ENCODE data around the gene RBL2.

Gene RBL2

GRCh38 chr16:53449816-53450517 lies 15.7 kb downstream of the RBL2 start:
- DNase-seq, result no peak

GRCh38 chr16:53453928-53454327 lies 19.7 kb downstream of the RBL2 start:
- DNase-seq, result peak; percentile 39

GRCh38 chr16:53456625-53457024 lies 22.4 kb downstream of the RBL2 start:
- peak; percentile 83 for DNase-seq

- peak; percentile 93 for DNase-seq
These were observed 23.4 kb downstream of the RBL2 start for GRCh38 chr16:53457670-53458069.

- DNase-seq, result no peak
These were observed 24.4 kb downstream of the RBL2 start for GRCh38 chr16:53458635-53459034.

- DNase-seq, result no peak
These were observed 31.5 kb downstream of the RBL2 start for GRCh38 chr16:53465606-53466280.

- no peak for DNase-seq
These were observed 42.6 kb downstream of the RBL2 start for GRCh38 chr16:53476867-53477266.

- no peak for DNase-seq
These were observed 44.7 kb downstream of the RBL2 start for GRCh38 chr16:53478965-53479364.

- DNase-seq, result no peak
These were observed 46.1 kb downstream of the RBL2 start for GRCh38 chr16:53480394-53480793.

GRCh38 chr16:53482123-53482522 lies 47.9 kb downstream of the RBL2 start:
- peak; percentile 54 for DNase-seq

- no peak for DNase-seq
These were observed 50.3 kb downstream of the RBL2 start for GRCh38 chr16:53484542-53484941.

GRCh38 chr16:53486230-53486629 lies 52.0 kb downstream of the RBL2 start:
- DNase-seq, result no peak

GRCh38 chr16:53489755-53490154 lies 55.5 kb downstream of the RBL2 start:
- no peak for DNase-seq

GRCh38 chr16:53492503-53492902 lies 58.2 kb downstream of the RBL2 start:
- DNase-seq, result no peak

GRCh38 chr16:53494636-53495035 lies 60.4 kb downstream of the RBL2 start:
- DNase-seq, result no peak

- DNase-seq, result no peak
These were observed 61.1 kb downstream of the RBL2 start for GRCh38 chr16:53495325-53495724.

- no peak for DNase-seq
These were observed 64.7 kb downstream of the RBL2 start for GRCh38 chr16:53498984-53499383.

- DNase-seq, result no peak
These were observed 67.1 kb downstream of the RBL2 start for GRCh38 chr16:53501216-53501859.

GRCh38 chr16:53502331-53503269 lies 68.3 kb downstream of the RBL2 start, which contains the start of gene AKTIP:
TSS of gene AKTIP (minus strand) at chr16:53503209. CDS start at chr16:53500259, 2,950 bp downstream.
- DNase-seq, result peak; percentile 40

- peak; percentile 100 for DNase-seq
These were observed 69.1 kb downstream of the RBL2 start for GRCh38 chr16:53503270-53503923.

GRCh38 chr16:53503991-53504663 lies 69.9 kb downstream of the RBL2 start:
- peak; percentile 52 for DNase-seq

GRCh38 chr16:53504665-53505064 lies 70.4 kb downstream of the RBL2 start:
- peak; percentile 55 for DNase-seq

Measured in activated CD4-positive, alpha-beta T cell treated with anti-CD3 and anti-CD28 coated beads, Interleukin-10, Interleukin-2, amounts not matched to agents 100 ng/mL and 50 ng/mL, durations not matched to agents 16 hours and 8 hours (primary cell).